Pulmonary artery endothelial cell (primary cell): ENCODE data around the gene TMEM219. TPM values are rescaled to one million over a fixed set of nuclear protein-coding genes. Genes with fewer than 3 reads are reported as not detected.

Experiments
- DNase-seq: peaks from one replicate; pipeline ENCODE4 v3.0.0-alpha.2; 2011; ENCODE audit warnings: low read depth, low spot score
- total RNA-seq: library from RNA; depleted of rRNA; stranded (reverse); fragments of >200 nt; gene quantifications from 2 replicates; pipeline ENCODE4 v1.2.3, GENCODE V29; 2014

The TMEM219 gene
- total RNA-seq, 1 donor from 2014 or later, result 80.9 TPM

DNA sequence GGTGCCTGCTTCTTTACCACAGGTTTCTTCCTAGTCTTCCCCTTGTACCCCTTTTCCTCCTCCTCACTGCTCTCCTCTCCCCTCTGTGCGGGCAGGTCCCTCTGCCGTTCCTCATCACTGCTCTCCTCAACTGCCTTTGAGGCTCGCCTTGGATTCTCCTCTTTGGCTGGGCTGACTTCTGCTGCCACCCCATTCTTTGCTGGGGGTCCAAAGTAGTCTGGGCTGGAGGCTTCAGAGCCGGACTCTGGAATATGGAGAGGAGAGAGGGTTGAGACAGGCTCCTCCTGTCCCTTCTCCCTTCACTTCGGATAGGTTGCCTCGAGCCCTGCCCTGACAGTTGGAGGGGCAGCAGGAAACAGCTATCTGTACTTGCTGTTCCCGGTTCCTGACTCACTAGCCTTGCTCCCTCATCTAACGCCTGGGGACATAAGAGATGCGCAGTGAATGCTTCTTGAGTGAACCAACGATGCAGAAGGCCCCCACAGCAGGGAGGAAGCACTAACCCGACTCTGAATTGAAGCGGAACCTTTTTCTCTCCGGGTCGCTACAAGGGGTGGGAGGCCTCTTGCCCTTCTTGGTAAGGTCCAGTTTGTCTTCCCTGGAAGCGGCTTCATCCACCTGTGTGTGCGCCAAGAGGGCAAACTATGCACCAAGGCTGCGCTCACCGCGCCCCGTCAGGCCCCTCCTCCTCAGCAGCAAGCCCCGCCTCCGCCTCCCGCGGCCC, 32.9 kb downstream of the TMEM219 start:
- DNase-seq, result no peak

DNA sequence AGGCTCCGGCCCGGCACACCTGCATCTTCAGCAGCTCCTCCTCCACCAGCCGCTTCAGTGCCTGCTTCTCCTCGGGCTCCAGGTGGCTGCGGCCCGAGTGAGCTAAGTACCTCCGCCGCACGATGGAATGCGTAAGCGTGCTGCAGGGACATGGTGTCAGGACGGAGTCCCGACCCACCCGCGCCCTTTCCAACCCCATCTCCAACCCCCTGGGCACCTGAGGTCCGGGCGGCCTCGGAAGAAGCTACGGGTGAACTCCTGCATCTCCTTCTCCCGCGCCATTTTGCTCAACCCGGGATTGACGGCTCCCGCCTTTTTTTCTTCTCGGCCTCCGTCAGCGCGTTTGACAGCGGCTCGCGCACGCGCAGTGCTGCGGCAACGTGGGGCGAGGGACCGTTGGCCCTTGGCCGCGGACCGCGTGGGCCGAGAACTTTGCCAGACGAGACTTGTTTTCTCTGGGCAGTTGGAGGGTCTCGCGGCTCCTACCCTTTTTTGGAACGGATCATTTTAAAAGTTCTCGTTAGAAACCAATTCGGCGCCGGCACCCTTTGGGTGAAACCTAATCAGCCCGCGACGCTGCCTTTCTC, 33.5 kb downstream of the TMEM219 start, which contains the start of gene HIRIP3:
TSS of gene HIRIP3 (minus strand) at position 294 of the 587 bp plus-strand sequence. CDS start at position 282, 12 bp downstream.
- no peak for DNase-seq

DNA sequence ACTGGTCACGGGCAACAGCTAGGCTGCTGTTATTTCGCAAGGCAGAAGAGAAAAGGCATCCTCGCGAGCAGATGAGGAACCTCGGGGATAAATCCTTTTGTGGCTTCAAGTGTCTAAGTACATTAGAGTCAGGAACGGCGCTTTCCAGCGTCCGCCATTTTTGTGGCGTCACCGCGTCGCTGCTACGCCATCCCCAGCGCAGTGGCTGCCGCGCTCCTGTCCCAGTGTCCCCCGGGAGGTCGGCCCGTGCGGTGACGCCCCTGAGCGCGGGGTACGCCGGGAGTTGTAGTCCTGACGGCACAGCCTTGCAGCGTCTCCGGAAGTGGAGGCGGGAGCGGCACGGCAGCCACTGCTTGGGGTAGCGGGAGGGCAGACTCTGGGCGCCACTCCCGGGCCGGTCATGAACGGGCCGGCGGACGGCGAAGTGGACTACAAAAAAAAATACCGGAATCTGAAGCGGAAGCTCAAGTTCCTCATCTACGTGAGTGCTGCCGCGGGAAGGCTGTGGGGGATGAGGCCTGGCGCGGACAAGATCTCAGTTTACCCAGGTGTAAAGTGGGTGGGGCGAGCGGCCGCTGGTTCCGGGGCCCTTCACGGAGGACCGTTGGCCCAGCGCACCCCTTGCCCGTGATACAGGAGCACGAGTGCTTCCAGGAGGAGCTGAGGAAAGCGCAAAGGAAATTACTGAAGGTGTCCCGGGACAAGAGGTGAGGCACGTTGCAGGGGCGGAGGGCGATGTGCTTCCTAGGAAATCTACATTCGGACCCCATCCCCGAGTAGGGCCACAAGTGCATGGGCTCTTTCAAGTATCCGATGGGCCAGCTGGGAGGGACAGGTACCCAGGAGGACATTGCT, 34.3 kb downstream of the TMEM219 start, which contains the start of gene INO80E:
TSS of gene INO80E (plus strand) at position 331 of the 855 bp plus-strand sequence. CDS start at position 401, 70 bp downstream.
- peak; percentile 79 for DNase-seq

DNA sequence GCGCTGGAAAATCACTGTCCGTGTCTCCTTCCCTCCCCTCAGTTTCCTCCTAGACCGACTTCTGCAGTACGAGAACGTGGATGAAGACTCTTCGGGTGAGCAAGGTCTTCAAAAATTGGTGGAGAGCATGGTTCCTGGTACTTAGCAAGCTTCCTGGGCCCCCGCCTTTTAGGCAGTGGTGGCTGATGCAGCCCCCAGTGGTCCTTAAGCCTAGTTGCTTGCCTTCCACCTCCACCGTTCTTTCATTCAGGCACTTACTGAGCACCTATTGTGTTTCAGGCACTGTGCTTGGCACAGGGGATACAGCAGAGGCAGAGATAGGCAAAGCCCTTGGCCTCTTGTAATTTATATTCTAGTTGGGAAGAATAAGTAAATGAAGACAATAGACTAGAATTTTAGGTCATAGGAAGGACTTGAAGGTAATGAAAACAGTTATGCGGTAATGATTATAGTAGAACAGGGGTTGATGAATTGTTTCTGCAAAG, 34.9 kb downstream of the TMEM219 start:
- no peak for DNase-seq

DNA sequence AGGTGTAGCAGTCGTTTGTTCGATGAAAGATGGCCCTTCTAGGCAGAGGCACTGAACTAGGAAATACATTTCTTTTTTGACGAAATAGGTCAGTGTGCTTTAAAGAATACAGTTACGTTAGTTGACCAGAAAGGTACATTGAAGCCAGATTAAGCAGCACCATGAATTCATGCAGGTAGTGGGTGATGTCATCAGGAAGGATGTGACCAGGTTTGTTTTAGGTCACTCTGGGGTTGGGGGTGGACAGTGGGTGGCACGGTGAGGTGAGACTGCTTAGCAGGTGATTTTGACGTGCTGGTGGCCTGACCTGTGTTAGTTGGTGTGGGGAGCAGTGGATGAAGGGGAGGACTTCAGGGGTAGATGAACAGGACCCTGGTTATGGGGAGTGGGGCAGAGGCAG, 37.7 kb downstream of the TMEM219 start:
- DNase-seq, result no peak

DNA sequence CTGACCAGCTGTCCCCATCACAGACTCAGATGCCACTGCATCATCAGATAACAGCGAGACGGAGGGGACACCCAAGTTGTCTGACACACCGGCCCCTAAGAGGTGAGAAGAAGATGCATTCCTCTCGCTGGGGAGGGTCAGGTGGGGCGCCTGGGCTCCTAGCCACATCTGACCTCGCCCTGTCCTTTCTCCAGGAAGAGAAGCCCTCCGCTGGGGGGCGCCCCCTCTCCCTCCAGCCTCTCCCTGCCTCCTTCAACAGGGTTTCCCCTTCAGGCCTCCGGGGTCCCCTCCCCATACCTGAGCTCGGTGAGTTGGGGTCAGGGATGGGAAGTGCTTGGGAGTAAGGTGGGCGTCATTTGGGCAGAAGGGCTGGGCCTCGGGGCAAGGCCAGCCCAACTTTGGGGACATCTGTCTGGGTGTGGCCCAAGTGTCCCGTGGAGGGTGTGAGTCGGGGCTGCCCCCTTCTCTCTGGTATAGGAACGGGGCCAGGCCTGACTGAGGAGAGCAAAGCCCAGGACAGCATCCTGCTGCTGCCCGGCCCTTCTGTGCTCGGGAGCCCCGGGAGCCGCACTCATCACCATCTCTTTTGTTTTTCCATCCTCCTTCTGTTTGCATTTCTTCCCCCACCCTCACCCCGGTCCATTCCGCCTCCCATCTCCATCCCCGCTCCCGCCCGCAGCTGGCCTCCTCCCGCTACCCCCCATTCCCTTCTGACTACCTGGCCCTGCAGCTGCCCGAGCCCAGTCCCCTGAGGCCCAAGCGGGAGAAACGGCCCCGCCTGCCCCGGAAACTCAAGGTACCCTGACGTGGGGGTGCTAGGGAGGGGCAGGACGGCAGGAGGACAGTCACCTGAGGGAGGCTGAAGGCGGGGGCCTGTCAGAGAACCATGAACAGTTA, 39.1 kb downstream of the TMEM219 start:
- no peak for DNase-seq

DNA sequence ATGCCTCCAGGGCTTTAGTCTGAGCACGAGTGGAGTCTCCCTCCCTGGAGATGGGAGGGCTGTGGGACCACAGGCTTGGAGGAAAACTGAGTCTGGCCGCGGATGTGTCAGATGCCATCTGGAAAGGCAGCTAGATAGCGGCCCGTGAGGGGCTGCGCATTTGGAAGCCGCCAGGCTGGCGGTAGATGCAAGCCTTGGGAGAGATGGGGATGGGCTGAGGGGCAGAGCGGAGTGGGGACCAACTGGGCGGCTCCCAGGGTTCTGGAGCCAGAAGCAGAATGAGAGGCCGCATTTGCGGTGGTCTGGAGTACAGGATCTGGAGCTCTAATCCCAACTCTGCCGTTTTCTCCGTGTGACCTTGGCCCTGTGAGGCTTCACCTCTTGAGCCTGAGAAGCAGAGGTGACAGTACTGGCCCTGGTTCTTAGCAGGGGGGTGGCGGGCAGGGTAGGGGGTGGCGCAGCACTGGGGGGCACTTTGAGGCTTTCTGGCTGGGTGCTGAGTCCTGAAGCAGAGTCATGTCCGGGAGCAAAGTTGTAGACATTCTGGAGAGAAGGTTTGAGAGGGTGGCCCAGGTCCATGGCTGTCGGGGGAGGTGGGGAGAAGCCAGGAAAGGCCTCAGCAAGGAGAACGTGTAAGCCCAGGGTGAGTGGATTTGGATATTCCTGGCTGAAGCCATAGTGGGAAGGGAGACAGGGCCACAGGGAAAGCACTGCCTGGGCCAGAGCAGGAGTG, 40.9 kb downstream of the TMEM219 start:
- no peak for DNase-seq

DNA sequence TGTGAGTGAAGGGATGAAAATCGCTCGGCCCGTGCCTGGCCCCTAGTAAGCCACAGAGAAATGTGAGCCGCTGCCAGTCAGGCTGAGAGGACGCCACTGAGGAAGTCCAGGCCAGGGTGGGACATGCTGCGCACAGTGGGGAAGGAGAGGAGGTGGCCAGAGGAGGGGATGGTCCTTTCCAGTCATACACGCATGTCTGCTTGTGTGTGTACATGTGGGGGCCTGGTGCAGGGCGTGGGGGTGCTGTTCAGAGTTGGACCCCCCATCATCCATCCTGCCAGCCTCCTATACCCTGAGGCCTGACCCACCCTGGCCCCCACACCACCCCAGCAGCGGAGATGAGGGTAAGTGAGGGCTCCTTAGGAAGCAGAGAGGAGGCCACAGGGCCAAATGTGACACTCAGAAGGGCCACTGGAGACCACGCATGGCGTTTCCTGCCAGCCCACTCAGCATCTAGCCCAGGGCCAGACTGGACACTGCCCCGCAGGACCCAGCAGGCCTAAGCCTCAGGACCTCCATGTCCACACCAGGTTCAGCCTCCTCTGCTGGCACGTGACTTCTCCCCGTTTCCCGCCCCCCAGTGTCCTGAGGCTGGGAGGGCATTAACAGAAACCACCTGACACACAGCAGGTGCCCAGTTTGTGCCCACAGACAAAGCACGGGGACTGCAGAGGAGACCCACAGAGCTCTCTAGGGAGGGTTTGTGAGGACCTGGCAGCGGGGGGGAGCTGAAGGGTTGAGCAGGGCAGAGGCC, 42.0 kb downstream of the TMEM219 start:
- no peak for DNase-seq

DNA sequence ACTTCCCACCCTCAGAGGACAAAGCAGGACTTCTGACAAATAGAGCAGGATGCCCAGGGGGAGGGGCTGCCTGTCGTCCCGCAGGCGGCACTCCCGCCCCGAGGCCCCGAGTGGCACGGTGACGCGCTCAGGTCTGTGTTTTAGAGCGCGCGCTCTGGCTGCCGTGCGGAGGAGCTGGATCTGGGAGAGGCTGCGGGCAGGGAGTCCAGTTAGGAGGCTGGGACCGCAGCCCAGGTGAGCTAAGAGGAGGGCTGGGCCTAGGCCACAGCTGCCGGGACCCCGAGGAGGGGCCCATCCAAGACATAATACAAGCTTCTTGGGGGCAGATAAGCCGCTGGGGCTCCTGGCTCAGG, 42.5 kb downstream of the TMEM219 start:
- no peak for DNase-seq

DNA sequence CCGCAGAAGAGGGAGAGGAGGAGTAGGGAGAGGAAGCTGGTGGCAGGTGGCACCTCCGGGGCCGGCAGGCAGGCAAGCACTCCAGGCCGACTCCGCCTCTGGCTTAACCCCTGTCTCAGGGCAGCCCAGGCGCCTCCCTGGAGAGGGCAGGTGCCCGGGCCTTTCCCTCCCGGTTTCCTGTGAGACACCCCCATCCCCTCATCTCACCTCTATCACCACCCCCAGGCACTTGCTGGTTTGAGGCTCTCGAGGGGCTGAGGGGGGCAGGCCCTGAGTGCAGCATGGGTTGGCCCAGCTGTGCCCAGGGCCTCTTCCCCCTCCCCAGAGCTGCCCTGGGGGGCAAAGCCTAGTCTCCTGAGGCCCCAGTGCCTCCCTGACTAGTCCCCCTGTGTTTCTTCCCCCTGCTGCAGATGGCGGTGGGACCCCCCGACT, 42.9 kb downstream of the TMEM219 start:
- DNase-seq, result no peak

DNA sequence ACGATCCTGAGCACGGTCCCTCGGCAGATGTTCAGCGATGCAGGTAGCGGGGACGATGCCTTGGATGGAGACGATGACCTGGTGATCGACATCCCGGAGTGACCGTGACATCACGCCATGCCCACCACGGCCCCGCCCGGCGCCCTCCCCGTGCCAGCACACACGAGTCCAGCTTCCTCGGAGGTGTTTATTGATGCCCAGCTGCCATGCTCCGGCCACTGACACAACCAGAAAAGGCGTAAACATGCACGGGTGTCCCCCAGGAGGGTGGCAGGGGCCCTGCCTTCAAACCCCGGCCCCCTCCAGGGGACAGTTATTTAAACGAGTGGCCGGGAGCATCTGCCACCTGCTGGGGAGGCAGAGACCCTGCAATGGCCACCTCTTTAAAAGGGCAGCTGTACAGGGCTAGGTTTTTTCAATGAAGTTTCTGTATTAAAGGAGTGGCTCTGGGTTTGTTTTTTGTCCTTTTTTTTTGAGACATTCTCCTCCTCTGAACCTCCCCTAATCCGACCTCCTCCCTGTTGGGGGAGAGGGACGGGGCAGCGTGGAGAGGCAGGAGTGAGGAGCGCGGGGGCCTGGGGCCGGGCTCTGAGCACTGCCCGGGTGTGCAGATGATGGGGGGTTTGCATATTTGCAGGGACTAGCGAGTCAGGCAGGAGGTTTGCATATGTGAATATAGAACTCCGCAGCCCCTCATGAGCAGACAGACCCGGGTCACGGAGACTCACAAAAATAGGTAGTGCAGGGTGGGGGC, 43.6 kb downstream of the TMEM219 start:
- no peak for DNase-seq

DNA sequence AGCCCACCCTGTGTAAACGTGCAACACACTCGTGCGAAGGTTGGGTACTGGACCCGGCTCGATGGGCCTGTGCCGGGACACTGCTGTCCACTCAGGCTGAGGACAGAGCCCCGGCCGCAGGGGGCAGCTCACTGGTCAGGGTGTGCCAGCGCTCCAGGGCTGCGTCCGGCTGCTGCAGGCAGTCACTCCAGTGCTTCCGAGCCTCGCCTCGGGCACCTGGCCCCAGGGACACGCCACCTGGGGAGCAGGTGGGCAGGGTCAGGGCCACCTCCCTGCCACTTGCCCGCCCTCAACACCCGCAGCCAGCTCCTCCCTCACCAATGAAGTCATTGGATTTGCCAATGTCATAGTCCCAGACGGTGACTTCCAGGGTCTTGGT, 44.2 kb downstream of the TMEM219 start:
- no peak for DNase-seq

DNA sequence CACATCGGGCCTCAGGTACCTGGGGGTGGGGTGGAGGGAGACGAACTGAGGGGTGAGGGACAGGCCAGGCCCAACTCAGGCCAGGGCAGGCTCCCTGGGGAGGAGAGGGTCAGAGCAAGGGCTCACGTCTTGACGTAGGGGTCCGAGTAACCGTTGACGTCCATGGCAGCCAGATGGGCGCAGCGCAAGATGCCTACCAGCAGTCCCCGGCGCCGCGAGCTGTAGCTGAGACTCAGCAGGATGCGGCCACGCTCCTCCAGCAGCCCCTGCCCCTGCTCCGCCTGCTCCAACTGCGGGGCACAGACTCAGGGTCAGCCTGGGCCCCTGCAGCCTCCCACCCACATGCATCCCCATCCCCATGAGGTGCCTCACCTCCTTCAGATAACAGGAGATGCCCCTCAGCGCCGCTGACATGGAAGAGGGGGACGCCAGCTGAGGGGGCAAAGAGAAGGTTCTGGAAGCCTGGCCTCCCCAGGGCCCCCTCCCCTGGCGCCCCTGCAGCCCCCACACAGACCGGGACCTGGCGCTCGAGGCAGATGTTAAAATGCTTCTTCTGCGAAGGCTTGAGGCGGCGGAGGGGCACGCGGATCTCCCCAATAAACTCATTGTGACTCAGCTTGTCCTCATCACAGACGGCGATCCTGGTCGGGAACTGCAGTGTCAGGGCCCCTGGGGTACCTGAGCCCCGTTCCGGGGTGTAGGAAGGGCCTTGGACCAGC, 44.9 kb downstream of the TMEM219 start:
- DNase-seq, result no peak

DNA sequence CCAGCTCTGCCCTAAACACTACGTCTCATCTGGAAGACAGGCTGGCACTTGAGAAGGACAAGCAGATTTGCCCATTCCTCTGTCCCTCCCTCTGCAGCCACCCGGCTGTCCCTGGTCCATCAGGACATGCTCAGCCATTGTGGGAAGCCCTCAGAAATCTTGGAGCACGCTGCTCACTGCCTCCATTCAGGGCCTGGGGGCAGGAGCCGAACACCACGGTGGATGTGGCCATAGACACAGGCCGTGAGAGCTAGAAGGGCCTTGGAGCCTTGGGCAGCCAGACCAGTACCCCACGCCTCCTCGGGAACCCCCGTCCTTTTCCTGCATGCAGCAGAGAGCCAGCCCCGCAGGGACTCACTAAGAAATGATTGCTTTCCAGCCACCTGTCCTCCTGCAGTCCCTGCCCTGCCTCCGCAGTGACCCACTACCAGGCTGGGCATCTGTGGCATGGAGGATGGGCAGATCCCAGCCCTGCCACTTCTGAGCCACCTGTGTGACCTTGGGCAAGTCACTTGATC, 45.6 kb downstream of the TMEM219 start:
- no peak for DNase-seq

DNA sequence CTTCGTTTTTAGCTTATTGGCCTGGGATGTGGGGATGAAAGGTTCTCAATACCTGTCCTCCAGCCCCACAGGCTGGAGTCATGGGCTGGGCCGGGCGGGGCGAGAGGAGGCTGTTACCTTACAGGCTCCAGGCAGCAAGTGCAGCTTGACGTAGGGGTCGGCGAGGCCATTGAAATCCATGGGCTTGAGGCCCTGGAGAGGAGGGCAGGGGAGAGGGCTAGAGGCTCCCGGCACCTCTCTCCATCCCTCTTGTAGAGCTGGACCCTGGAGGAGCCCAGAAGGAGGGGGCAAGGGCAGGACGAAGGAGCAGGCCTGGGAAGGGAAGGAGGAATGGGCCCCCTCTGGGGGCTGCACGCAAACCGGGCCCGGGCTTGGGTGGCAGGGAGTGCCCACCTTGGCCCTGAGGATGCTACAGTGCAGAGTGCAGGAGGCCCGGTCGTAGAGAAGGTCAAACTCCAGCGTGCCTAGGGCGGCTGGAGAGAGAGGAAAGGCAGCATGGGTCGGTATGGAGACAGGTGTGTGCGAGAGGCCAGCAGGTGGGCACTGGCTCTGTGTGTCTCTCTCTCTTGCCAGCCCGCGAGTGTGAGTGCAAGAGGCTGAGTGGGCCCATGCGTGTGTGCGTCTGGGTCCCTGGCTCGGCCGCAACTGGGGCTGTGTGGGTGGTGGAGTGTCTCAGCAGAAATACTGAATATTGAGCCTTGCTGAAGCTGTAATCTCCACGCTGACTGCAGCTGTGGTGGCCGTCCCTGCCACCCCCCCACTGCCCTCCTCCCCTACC, 47.4 kb downstream of the TMEM219 start:
- DNase-seq, result no peak

DNA sequence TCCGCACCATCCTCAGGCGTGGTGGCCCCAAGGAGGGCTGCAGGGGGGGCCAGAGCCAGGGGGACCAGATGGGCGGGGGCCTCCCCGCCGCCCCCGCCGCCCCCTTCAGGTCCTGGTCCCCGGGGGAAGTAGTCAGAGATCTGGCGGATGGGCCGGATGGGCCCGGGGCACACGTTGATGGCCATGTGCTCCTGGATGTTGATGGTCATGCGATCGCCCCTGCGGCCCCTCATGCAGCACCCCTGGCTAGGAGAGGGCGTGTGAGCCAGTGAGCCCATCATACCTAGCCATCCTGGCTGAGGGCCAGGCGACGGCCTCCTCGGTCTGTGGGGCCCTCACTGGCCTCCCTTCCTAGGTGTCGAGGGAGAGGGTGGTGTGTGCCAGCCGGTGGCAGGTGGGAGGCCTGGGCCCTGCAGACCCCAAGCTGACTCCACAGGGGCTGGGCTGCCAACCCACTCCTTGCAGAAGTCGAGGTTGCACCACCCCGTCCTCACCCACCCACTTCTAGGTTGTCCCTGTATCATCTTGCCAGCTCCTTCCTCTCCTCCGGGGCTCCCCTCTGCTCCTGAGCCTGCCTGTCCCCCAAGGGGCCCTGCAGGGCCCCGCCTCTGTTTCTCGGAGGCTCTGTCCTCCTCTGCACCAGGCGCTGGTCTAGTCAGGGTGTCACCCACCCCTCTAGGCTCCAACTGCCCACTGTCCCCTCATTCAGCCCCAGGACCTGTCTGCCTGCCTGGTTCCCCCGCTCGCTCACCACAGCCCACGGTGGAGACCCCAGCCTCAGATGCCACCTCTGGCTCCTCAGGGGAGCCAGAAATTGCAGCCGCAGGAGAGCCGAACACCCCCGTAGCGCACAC, 48.3 kb downstream of the TMEM219 start:
- DNase-seq, result no peak
